Smooth muscle cell (in vitro differentiated cells): ENCODE data around the gene BEST4. TPM values are rescaled to one million over a fixed set of nuclear protein-coding genes. Genes with fewer than 3 reads are reported as not detected.
A peak's percentile ranks its signal among the peaks of the same experiment; 100 is the strongest.

Experiments
- DNase-seq: peaks from one replicate; lab custom pipeline; 2025; ENCODE audit not compliant: unreplicated experiment; lab: John Stamatoyannopoulos, UW
- H2AFZ ChIP-seq: fragments of 200-600 bp; sonication (generic); 2 replicates; pipeline ENCODE4 v1.6.0; 2016; ENCODE audit warnings: antibody characterized with exemption, low read depth, mild to moderate bottlenecking
- H3F3A ChIP-seq: fragments of 200-600 bp; sonication (generic); 2 replicates; pipeline ENCODE4 v1.6.0; 2017; ENCODE audit warnings: antibody characterized with exemption, low read depth
- H3K27ac ChIP-seq: fragments of 200-600 bp; sonication (generic); 2 replicates; pipeline ENCODE4 v1.5.1; 2016; ENCODE audit warnings: low read depth, mild to moderate bottlenecking
- H3K27me3 ChIP-seq: fragments of 200-600 bp; sonication (generic); 2 replicates; pipeline ENCODE4 v1.6.1; 2016; ENCODE audit warnings: low read depth, mild to moderate bottlenecking
- H3K36me3 ChIP-seq: fragments of 200-600 bp; sonication (generic); 2 replicates; pipeline ENCODE4 v1.5.1; 2016; ENCODE audit warnings: low read depth
- H3K4me1 ChIP-seq: fragments of 200-600 bp; sonication (generic); 2 replicates; pipeline ENCODE4 v1.5.1; 2016; ENCODE audit warnings: low read depth
- H3K4me2 ChIP-seq: fragments of 200-600 bp; sonication (generic); 2 replicates; pipeline ENCODE4 v1.6.0; 2016; ENCODE audit warnings: mild to moderate bottlenecking
- H3K4me3 ChIP-seq: fragments of 200-600 bp; sonication (generic); 2 replicates; pipeline ENCODE4 v1.5.1; 2016; ENCODE audit warnings: mild to moderate bottlenecking
- H3K79me2 ChIP-seq: fragments of 200-600 bp; sonication (generic); 2 replicates; pipeline ENCODE4 v1.6.0; 2016; ENCODE audit warnings: low read depth, mild to moderate bottlenecking
- H3K9ac ChIP-seq: fragments of 200-600 bp; sonication (generic); 2 replicates; pipeline ENCODE4 v1.6.0; 2016; ENCODE audit warnings: low read depth
- H3K9me3 ChIP-seq: fragments of 200-600 bp; sonication (generic); replicated peaks from 2 replicates; pipeline ENCODE4 v1.5.1; 2016; ENCODE audit warnings: low read depth
- H4K20me1 ChIP-seq: fragments of 200-600 bp; sonication (generic); 2 replicates; pipeline ENCODE4 v1.6.0; 2016; ENCODE audit warnings: low read depth
- WGBS: methylation state at CpG from one replicate; pipeline ENCODE4 v1.1.7; 2016; ENCODE audit warnings: low lambda C conversion rate; 5-methylcytosine and 5-hydroxymethylcytosine counted together
- polyA plus RNA-seq: library from polyadenylated mRNA; unstranded; fragments of >200 nt; fragmentation: Nextera tagmentation; extraction: Ambion mirVana; gene quantifications from 2 replicates; pipeline ENCODE4 v1.2.1, GENCODE V29; 2016
- total RNA-seq: library from RNA; depleted of rRNA; stranded (reverse); fragments of >200 nt; gene quantifications from 2 replicates; pipeline ENCODE4 v1.2.3, GENCODE V29; 2014
- TF ChIP-seq, protein P1 (sequence below): fragments of 200-600 bp; sonication (generic); IDR thresholded peaks from 2 replicates; pipeline ENCODE4 v1.5.1; 2017; ENCODE audit warnings: borderline replicate concordance, mild to moderate bottlenecking, antibody characterized with exemption; ENCODE audit not compliant: insufficient read depth, poor library complexity, severe bottlenecking

The BEST4 gene
- total and polyA plus RNA-seq, 2 experiments from 2014 or later: 0.54 to 0.78 TPM

DNA sequence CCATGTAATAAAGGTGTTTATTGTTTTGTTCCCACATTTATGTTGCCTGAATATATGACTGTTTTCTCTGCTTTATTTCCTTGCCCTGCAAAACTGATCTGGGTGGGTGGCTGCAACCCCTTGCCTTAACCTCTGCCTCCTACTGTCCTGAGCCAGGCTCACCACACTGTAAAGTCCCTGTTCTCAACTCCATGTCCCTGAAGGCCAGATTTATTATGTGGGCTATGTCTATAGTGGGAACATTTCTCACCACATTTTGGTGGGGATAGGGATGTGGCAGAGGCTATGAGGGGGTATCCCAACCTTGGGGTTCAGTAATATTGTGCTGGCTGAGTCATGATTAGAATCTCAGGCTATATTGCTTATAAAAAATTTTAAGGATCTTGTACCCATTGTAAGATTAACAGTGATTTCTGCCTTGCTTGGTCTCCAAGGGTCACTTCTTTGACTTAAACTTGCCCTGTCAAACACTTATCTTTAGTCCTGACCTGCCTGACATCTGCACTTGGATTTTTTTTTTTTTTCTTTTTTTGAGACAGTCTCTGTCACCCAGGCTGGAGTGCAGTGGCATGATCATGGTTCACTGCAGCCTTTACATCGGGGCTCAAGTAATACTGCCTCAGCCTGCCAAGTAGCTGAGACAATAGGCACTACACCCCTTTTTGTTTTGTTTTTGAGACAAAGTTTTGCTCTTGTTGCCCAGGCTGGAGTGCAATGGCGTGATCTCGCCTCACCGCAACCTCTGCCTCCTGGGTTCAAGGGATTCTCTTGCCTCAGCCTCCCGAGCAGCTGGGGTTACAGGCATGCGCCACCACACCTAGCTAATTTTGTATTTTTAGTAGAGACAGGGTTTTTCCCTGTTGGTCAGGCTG lies 9.0 kb downstream of the BEST4 start:
- no peaks in the 10 kb centered on the region for H3K36me3 ChIP-seq
- H4K20me1 ChIP-seq: peaks cover 52% of the 10 kb centered on the region
- H3K9me3 ChIP-seq: no peaks in the 10 kb centered on the region
- WGBS: 100% methylated on average over 6 of the region's 6 CpGs
- H2AFZ ChIP-seq: no peak overlapping the region
- H3K79me2 ChIP-seq: peaks cover 32% of the 10 kb centered on the region
- no peak overlapping the region for H3K4me3 ChIP-seq
- no peak overlapping the region for H3K27ac ChIP-seq
- peaks cover 22% of the 10 kb centered on the region for H3F3A ChIP-seq
- peaks cover 17% of the 10 kb centered on the region for H3K4me1 ChIP-seq
- H3K4me2 ChIP-seq: no peak overlapping the region
- TF ChIP-seq, protein P1, sequence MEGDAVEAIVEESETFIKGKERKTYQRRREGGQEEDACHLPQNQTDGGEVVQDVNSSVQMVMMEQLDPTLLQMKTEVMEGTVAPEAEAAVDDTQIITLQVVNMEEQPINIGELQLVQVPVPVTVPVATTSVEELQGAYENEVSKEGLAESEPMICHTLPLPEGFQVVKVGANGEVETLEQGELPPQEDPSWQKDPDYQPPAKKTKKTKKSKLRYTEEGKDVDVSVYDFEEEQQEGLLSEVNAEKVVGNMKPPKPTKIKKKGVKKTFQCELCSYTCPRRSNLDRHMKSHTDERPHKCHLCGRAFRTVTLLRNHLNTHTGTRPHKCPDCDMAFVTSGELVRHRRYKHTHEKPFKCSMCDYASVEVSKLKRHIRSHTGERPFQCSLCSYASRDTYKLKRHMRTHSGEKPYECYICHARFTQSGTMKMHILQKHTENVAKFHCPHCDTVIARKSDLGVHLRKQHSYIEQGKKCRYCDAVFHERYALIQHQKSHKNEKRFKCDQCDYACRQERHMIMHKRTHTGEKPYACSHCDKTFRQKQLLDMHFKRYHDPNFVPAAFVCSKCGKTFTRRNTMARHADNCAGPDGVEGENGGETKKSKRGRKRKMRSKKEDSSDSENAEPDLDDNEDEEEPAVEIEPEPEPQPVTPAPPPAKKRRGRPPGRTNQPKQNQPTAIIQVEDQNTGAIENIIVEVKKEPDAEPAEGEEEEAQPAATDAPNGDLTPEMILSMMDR: no peak
- no peak overlapping the region for H3K9ac ChIP-seq
- H3K27me3 ChIP-seq: no peaks in the 10 kb centered on the region
- no peak for DNase-seq

DNA sequence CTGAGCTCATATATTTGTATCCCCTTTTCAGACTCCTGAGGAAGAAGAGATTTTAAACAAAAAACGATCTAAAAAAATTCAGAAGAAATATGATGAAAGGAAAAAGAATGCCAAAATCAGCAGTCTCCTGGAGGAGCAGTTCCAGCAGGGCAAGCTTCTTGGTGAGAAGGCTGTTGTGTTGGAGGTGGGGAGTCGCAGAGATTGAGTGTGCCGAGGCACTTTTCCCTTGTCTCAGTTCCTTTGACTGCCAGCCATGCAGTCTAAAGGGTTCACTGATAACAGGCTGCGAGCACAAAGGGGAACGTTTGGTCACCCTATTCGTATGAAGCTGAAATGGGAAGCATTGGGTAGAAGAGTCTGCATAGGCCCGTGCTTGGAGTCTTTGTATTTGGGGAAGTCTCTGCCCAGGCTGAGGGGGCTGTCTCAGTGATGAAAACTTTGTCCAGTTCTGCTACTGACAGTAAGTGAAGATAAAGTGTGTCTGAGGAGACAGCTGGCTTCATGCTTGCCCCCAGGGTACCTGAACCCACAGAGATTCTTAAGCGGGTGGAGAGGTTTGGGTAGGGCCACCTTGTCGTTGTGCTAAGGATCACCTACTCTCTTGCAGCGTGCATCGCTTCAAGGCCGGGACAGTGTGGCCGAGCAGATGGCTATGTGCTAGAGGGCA lies 9.9 kb downstream of the BEST4 start:
- Histone ChIP-seq H3K4me2 (peak overlapping the region; percentile 99), H3K36me3 (no peaks in the 10 kb centered on the region), H3K4me3 (no peak overlapping the region), H2AFZ (no peak overlapping the region), H3K9ac (peak overlapping the region; percentile 30), H3K27me3 (no peaks in the 10 kb centered on the region), H3K9me3 (no peaks in the 10 kb centered on the region), H4K20me1 (peaks cover 52% of the 10 kb centered on the region), H3K27ac (peak overlapping the region; percentile 95), H3K4me1 (peaks cover 14% of the 10 kb centered on the region), H3K79me2 (peaks cover 32% of the 10 kb centered on the region), H3F3A (peaks cover 22% of the 10 kb centered on the region)
- TF ChIP-seq, protein P1: no peak
- 90% methylated on average over 13 of the region's 13 CpGs for WGBS
- DNase-seq: no peak

DNA sequence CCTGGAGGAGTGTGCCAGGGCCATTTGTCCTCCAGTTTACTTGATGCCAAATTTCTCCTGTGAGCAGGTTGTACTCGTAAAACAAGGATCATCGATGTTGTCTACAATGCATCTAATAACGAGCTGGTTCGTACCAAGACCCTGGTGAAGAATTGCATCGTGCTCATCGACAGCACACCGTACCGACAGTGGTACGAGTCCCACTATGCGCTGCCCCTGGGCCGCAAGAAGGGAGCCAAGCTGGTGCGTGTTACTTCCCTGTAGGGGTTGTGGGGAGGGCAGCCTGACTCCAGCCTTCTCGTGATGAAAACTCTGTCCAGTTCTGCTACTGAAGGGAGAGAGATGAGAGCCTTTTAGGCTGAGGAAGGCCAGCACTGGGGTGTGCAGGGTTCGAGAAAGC lies 10.4 kb downstream of the BEST4 start:
- peaks cover 52% of the 10 kb centered on the region for H4K20me1 ChIP-seq
- H3F3A ChIP-seq: peaks cover 22% of the 10 kb centered on the region
- peaks cover 32% of the 10 kb centered on the region for H3K79me2 ChIP-seq
- H3K4me1 ChIP-seq: peaks cover 14% of the 10 kb centered on the region
- no peak overlapping the region for H2AFZ ChIP-seq
- peak overlapping the region; percentile 30 for H3K9ac ChIP-seq
- DNase-seq: no peak
- no peaks in the 10 kb centered on the region for H3K9me3 ChIP-seq
- peak overlapping the region; percentile 95 for H3K27ac ChIP-seq
- peak overlapping the region; percentile 99 for H3K4me2 ChIP-seq
- WGBS: 88% methylated on average over 14 of the region's 14 CpGs
- TF ChIP-seq, protein P1: no peak
- no peaks in the 10 kb centered on the region for H3K27me3 ChIP-seq
- no peaks in the 10 kb centered on the region for H3K36me3 ChIP-seq
- H3K4me3 ChIP-seq: peak overlapping the region; percentile 91
